22Rv1 (cell line): ENCODE data around the gene ANXA8.

ENCODE experiments used
- ZFX ChIP-seq: fragments of 450-650 bp; IDR thresholded peaks from 2 replicates; pipeline ENCODE4 v1.6.1; 2017; ENCODE audit warnings: antibody characterized with exemption, borderline replicate concordance
- TF ChIP-seq, protein P1 (sequence below): fragments of 450-650 bp; IDR thresholded peaks from 2 replicates; pipeline ENCODE4 v1.5.1; 2017; ENCODE audit warnings: mild to moderate bottlenecking

DNA sequence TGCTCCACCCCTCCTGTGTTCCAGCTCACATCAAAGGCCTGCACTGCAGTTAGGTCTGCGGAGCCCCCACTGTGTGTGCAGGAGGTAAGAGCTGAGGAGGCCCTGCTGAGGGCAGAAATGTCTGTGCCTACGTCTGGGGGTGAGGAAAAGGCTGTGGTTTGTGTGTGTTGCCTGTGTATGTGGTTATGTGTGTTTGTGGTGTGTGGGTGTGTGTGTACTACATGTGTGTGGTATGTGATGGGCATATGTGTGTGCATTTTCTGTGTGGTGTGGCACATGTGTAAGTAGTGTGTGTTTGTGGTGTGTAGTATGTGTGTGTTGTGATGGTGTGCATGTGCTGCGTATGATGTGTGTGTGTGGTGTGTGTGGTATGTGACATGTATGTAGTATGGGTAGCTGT, 36.2 kb downstream of the ANXA8 start:
- TF ChIP-seq, protein P1, sequence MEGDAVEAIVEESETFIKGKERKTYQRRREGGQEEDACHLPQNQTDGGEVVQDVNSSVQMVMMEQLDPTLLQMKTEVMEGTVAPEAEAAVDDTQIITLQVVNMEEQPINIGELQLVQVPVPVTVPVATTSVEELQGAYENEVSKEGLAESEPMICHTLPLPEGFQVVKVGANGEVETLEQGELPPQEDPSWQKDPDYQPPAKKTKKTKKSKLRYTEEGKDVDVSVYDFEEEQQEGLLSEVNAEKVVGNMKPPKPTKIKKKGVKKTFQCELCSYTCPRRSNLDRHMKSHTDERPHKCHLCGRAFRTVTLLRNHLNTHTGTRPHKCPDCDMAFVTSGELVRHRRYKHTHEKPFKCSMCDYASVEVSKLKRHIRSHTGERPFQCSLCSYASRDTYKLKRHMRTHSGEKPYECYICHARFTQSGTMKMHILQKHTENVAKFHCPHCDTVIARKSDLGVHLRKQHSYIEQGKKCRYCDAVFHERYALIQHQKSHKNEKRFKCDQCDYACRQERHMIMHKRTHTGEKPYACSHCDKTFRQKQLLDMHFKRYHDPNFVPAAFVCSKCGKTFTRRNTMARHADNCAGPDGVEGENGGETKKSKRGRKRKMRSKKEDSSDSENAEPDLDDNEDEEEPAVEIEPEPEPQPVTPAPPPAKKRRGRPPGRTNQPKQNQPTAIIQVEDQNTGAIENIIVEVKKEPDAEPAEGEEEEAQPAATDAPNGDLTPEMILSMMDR = no peak
- no peak for TF ChIP-seq ZFX
